GM18951 (cell line): ENCODE measurements around the gene SLC16A9.

Source experiments
- POLR2A ChIP-seq: IDR thresholded peaks from 4 replicates; pipeline ENCODE4 v1.6.1; 2011; ENCODE audit warnings: mild to moderate bottlenecking; ENCODE audit not compliant: insufficient read length, insufficient read depth; ENCODE audit errors: extremely low read depth
- in situ Hi-C: fragments of 300-500 bp; cut with MboI; formaldehyde crosslinking; loops from one replicate; pipeline ENCODE4 v1.12.0; 2022; ENCODE audit warnings: low sequenced_read_pairs, mixed read lengths, inconsistent platforms; ENCODE audit not compliant: unreplicated experiment

Gene SLC16A9

DNA sequence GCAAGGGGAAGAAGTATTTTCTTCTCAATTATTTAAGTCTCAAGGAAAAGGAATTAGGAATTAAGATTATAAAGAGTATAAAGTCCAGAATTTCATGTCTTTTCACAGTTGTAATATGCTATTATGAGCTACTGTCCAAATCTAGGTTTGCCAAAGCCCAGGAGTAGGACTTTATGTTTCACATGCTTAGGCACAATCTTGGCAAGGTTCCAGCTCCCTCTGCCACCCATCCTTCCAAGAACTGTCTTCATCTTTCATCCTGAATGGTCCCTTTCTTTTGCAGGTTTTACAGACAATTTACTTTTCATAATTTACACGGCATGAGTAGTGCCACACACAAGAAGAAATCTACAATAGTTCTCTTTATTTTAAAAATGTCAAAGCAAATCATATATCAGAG lies 29.5 kb downstream of the SLC16A9 start:
- TF ChIP-seq POLR2A = no peak
- in situ Hi-C loops = no loop called here

GRCh38 chr10:59678884-59679301 lies 30.8 kb downstream of the SLC16A9 start:
- no peak for TF ChIP-seq POLR2A
- in situ Hi-C loops = no loop called here

DNA sequence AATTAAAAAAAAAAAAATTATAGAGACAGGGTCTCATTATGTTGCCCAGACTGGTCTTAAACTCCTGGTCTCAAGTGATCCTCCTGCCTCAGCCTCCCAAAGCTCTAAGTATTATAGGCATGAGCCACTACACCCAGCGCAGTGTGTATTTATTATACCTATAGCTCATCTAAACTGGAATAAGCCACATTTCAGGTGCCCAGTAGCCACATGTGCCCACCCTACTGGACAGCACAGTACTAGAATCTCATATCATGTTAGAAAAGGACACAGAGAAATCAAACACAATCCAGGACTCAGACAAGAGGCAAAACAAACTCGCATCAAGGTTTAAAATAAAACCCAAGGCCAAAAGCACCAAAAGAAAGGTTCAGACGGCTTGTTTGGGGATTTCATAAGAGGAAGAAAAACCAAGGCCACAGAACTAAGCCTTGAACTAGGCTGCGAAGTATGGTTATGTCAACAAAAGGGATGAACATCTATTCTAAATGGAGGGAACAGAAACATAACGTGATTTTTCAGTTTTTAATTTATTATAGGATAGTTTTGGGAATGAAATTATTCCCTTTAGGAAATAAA lies 32.3 kb downstream of the SLC16A9 start:
- in situ Hi-C loops = no loop called here

DNA sequence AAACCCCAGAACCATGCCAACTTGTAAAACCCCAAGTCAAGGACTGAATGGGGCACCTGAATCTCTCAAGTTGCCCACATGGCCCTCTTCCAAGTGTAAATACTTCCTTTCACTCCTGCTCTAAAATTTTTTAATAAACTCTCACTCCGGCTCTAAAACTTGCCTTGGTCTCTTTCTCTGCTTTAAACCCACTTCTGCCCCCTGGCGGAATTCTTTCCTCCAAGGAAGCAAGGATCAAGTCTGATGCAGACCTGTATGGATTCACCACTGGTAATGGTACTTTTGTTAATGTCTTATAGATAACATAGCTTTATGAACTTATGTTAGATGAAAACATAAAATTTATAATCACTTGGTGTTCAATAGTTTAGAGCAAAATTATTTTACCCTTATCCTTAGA lies 33.8 kb downstream of the SLC16A9 start:
- TF ChIP-seq POLR2A = no peak
- in situ Hi-C loops = no loop called here

More for the DNA sequence above, 32.3 kb downstream of the SLC16A9 start:
- no peak for TF ChIP-seq POLR2A

DNA sequence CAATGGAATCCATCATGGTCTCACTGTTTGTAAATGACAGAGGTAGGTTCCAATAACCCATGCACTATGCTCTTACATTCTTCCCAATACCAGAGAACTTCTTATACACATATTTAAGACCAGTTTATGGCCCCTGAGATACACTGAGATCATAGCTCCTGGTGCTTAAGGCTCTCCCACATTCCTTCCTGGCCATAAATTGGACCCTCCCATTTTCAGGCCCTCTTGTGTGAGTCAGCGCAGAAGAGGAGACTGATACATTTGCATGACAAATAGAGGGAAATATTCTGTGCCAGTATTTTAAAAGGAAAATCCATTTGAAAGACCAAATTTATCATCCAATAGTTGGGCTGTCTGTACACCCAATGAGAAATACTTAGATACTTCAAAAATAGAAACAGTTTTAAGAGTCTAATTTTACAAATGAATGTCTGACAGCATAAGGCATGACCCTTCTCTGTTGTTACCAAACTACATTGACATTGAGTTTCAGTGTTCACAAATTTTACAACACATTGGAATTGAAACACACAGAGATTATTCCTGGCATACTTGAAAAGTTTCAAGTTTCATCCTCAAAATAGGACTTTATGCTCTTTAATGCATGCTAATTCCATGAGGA lies 35.3 kb downstream of the SLC16A9 start:
- in situ Hi-C loops = loop anchor here (25.0 kb wide), 1 partner anchor 538 kb away; no protein-coding TSS in a partner anchor

GRCh38 chr10:59672150-59672875 lies 37.3 kb downstream of the SLC16A9 start:
- in situ Hi-C loops = loop anchor here (25.0 kb wide), 1 partner anchor 540 kb away; no protein-coding TSS in a partner anchor
- TF ChIP-seq POLR2A = no peak

More for the DNA sequence above, 35.3 kb downstream of the SLC16A9 start:
- no peak for TF ChIP-seq POLR2A

DNA sequence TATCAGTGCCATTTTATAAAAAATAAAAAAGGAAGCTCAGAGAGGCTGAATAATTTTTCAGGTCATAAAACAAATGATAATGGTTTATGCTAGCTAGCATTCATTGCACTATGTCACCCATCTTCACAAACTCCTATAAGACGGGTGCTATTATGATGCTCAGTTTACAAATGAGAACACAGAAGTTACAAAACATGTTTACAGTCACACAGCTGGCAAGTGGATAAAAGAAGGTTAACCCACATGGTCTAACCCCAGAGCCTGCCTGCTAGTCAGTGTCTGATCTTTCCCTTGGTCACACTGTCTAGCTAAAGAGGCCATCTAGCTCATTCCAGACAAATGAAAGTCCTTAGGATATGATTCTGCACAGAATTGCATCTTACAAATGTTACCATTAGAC lies 39.4 kb downstream of the SLC16A9 start:
- in situ Hi-C loops = loop anchor here (25.0 kb wide), 1 partner anchor 542 kb away; no protein-coding TSS in a partner anchor
- TF ChIP-seq POLR2A = no peak

GRCh38 chr10:59668096-59668495 lies 41.6 kb downstream of the SLC16A9 start:
- no peak for TF ChIP-seq POLR2A
- in situ Hi-C loops = loop anchor here (25.0 kb wide), 1 partner anchor 544 kb away; no protein-coding TSS in a partner anchor

DNA sequence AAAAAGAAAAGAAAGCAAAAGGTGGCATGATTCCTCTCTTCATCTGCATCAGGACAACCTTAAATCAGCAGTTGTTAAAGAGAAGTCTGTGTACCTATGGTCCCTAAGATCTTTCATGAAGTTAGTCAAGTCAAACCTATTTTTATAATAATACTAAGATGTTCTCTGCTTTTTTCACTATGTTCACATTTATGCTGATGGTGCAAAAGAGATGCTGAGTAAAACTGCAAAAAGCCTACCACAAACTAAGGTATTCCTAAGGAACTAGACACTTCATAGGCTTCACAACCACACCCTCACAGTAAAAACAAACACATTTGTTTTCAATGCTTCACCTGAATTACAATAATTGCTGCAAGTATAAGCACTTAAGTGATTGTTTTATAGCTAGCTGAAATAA lies 43.3 kb downstream of the SLC16A9 start:
- TF ChIP-seq POLR2A = no peak
- in situ Hi-C loops = loop anchor here (25.0 kb wide), 1 partner anchor 546 kb away; no protein-coding TSS in a partner anchor

DNA sequence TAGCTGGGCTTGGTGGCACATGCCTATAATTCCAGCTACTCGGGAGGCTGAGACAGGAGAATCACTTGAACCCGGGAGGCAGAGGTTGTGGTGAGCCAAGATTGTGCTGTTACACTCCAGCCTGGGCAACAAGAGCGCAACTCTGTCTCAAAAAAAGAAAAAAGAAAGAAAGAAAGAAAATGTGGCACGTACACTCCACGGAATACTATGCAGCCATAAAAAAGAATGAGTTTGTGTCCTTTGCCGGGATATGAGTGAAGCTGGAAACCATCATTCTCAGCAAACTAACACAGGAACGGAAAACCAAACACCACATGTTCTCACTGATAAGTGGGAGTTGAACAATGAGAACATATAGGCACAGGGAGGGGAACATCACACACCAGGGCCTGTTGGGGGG lies 46.4 kb downstream of the SLC16A9 start:
- in situ Hi-C loops = loop anchor here (25.0 kb wide), 1 partner anchor 549 kb away; no protein-coding TSS in a partner anchor

GRCh38 chr10:59657724-59658123 lies 51.9 kb downstream of the SLC16A9 start:
- in situ Hi-C loops = loop anchor here (25.0 kb wide), 1 partner anchor 555 kb away; no protein-coding TSS in a partner anchor
- no peak for TF ChIP-seq POLR2A

GRCh38 chr10:59655309-59655708 lies 54.3 kb downstream of the SLC16A9 start:
- in situ Hi-C loops = loop anchor here (25.0 kb wide), 1 partner anchor 557 kb away; no protein-coding TSS in a partner anchor
- TF ChIP-seq POLR2A = no peak

DNA sequence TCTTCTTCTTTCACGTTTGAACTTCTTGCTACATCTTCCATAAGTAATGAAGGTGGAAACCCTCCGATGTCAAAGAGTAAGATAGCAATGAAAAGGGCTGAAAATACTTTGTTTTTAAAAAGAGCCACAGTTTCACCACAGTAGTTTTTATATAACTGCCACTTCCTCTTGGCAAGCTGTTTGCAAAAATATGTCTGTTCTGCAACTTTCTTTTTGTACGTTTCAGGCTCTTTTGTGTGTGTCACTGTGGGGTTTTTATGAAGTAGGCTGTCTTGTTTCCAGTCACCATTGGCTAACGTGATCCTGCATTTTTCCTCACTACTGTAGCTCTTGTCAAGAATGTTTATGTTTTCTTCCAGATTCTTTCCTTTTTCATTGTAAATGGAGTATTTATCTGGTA lies 55.6 kb downstream of the SLC16A9 start:
- no peak for TF ChIP-seq POLR2A
- in situ Hi-C loops = loop anchor here (25.0 kb wide), 1 partner anchor 558 kb away; no protein-coding TSS in a partner anchor
